Posterior vena cava (tissue), 2 donors: ENCODE measurements around the gene TAS2R14. TPM values are rescaled to one million over a fixed set of nuclear protein-coding genes. Genes with fewer than 3 reads are reported as not detected.

ENCODE experiments used
- DNase-seq: peaks from one replicate; pipeline ENCODE4 v3.0.0-alpha.2; 2020; ENCODE audit warnings: low spot score
- intact Hi-C, 2 donors: fragments of 100-400 bp; cut with DNase I; formaldehyde crosslinking; loops; one replicate each; pipeline versions ENCODE4 v1.14.1 to v1.14.2; 2022 to 2023
- long read RNA-seq, 2 donors: library from polyadenylated mRNA; unstranded; transcript quantifications; one replicate each; pipeline ENCODE4 v2.0.0, GENCODE V29; 2020 to 2021
- total RNA-seq, 2 donors: library from RNA; stranded (reverse); fragmentation: NEBNext Ultra II Directional; extraction: Animal tissue kit (Norgen Biotek cat#: 25700); gene quantifications; one replicate each; pipeline ENCODE4 v1.2.1, GENCODE V29; 2021
- donor health status: DM: yes; HTN: yes; CAD: no.
- donor health status: DM: yes; HTN: yes; CAD: no.

TAS2R14 gene, protein sequence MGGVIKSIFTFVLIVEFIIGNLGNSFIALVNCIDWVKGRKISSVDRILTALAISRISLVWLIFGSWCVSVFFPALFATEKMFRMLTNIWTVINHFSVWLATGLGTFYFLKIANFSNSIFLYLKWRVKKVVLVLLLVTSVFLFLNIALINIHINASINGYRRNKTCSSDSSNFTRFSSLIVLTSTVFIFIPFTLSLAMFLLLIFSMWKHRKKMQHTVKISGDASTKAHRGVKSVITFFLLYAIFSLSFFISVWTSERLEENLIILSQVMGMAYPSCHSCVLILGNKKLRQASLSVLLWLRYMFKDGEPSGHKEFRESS
- 1 to 10 TPM; 3.5 to 5.5 TPM for total RNA-seq
- long read RNA-seq, donor 1, partial matches to known transcripts, result 0 of 11 reads
- long read RNA-seq, donor 1, other reads (novel, unspliced or antisense), result 11 of 11 reads
- long read RNA-seq, donor 2, partial matches to known transcripts, result 0 of 9 reads
- long read RNA-seq, donor 2, other reads (novel, unspliced or antisense), result 9 of 9 reads

DNA sequence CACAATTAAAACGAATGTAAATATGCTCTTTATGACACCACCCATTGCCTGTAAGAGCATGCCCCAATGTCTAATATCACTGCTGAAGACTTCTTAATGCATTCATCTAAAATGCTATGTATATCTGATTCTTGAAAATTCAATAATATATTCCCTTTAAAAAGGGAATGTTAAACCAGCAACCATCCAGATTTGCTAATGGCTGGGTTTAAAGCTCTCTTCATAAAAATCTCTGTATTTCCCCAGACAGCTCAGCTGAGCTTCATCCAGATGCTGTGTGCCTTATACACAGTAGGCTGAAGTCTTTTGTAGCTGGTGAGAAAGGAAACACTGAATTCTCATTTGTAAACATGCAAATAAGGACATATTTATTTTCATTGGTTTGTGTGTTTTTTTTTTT, at the start of gene TAS2R14:
Gene TAS2R14 (minus strand): TSS at position 101 of the 400 bp plus-strand sequence. CDS start 56 bp downstream, at position 45.
- intact Hi-C loops, result no loop called here
- no peak for DNase-seq

DNA sequence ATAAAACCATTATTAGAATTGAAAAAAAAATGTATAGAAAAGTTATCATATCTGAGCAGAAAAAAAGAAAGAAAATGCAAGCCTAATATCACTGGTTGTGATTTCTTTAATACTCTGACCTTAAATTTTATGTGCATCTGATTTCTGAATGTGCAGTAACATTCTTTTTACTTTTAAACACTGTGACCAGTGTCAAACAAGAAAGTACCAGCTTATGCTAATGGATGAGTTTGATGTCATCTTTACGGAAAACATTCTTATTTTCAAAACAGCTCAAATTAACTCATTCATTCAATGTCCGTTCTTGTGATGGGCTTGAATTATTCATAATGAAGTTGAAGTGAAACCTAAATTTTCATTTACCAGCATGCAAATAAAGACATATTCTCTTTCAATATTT, 47.7 kb upstream of the TAS2R14 start, which contains the start of gene TAS2R50:
Gene TAS2R50 (minus strand): TSS at position 101 of the 400 bp plus-strand sequence. CDS start 52 bp downstream, at position 49.
- intact Hi-C loops, result no loop called here

DNA sequence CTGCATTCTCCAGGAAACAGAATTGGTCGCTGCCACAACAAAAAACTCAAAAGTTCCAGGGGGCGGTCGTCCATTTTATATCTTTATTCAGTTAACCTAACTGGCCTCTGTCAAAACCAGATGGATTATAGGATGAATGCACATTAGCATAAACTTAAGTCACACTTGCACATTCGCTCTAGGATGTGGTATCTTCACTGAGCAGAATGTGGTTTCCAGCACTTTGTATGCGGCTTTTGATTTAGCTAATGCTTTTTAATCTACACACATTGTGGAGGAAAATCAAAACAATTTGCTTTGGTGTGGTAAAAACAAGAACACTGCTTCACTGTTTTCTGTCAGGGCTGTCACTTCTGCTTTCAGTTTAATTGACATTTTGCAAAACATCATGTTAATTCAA, 43.2 kb upstream of the TAS2R14 start:
- intact Hi-C loops, result no loop called here
- no peak for DNase-seq

More for the DNA sequence above, 47.7 kb upstream of the TAS2R14 start, which contains the start of gene TAS2R50:
- no peak for DNase-seq

DNA sequence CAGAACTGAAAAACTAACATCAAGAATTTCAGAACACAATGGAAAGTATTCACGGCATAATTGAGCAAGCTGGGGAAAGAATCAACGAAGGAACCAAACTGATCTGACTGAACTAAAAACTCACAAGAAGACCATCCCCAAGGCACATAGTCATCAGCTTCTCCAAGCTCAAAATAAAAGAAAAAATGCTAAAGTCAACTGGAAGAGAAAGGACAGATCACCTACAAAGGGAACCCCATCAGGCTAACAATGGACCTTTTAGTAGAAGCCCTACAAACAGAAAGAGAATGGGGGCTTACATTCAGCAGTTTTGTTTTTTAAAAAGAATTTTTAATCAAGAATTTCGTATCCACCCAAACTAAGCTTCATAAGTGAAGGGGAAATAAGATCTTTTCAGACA, 35.9 kb upstream of the TAS2R14 start:
- DNase-seq, result no peak
- intact Hi-C loops, result no loop called here

DNA sequence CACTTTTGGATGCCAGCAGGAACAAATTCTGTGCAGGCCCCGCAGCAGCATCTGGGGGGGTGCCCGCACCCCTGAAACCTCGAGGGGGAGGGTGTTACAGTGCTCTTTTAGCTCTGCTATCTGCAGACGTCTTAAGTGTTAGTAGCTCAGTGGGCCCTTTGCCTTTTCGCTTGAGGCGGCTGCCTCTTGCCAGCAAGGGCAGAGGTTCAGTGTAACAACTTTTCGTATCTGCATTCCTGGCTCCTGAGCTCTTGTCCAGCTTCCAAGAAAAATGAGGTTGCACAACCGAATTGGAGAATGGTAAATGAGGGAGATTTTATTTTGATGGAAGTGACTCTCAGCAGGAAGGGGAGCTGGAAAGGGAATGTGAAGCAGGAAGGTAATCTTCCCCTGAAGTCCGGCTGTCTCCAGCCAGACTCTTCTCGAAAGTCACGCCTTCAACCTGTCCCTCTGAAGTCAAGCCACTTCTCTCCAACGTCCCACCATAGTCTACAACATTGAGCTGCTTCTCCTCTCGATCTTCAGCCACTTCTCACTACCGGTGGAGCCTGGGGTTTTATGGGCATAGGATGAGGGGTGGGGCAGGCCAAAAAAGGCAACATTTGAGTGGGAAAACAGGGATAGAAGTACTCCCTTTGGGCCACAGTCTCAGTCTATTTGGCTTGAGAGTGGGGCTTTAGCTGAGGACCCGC, 29.8 kb upstream of the TAS2R14 start:
- intact Hi-C loops, result no loop called here
- peak; percentile 76 for DNase-seq

DNA sequence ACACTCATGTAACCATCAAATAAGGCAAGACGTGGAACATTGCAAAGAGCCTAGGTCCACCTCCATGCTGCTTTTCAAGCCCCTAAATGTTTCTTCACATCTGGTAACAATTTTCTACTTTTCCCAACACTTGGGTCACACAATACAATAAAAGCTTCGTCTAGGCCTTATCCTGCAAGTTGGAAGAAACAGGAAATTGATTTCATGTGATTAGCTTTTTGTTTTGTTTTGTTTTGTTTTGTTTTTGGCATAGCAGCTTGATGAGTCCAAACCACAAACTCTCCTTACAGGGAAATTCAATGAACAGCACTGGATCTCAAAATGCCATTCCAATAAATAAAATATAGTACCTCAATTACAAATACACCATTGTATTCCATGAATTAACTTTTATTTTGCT, 28.3 kb upstream of the TAS2R14 start:
- DNase-seq, result no peak
- intact Hi-C loops, result no loop called here

DNA sequence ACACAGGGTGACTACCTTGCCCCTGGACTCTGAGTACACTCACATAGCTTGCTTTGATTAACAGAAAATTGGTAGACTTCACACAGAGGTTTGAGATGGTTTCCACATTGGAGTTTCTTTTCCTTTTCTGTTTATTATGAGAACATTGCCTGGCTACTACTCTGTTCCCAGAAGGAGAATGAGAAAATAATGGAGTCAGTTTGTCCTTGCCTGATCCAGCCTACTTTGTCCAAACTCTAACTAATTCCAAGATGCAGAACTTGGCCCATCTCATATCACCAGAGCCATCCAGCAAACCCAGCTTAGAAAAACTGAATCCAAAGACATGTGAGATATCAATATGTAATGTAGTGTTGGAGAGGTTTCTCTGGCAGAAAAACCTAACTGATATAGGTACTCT, 27.3 kb upstream of the TAS2R14 start:
- intact Hi-C loops, result no loop called here
- no peak for DNase-seq

DNA sequence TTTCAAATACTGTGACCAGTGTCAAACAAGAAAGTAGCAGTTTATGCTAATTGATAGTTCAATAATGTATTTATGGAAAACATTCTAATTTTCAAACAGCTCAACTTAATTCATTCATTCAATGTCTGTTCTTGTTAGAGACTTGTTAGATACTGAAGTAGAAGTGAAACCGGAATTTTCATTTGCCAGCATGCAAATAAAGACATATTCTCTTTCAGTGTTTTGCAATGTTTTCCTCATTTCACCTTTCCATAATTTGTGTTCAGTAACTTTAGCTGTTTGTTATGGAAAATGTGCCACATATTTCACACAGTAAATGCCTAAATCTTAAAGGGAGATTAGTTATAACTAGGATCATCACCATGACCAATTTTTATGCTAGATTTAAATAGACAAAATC, 26.4 kb upstream of the TAS2R14 start:
- intact Hi-C loops, result no loop called here
- no peak for DNase-seq

DNA sequence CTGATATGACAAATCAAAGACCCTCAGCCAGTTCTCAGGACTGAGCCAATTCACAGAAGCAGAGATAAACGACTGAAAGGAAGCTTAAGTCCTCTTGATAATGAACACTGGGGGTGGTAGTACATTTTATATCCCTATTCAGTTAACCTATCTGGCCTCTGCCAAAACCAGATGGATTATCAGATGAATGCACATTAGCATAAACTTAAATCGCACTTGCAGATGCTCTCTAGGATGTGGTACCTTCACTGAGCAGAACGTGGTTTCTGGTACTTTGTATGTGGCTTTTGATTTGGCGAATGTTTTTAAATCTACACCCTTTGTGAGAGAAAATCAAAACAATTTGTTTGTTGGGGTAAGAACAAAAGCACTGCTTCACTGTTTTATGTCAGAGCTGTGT, 21.1 kb upstream of the TAS2R14 start:
- intact Hi-C loops, result no loop called here
- DNase-seq, result no peak

DNA sequence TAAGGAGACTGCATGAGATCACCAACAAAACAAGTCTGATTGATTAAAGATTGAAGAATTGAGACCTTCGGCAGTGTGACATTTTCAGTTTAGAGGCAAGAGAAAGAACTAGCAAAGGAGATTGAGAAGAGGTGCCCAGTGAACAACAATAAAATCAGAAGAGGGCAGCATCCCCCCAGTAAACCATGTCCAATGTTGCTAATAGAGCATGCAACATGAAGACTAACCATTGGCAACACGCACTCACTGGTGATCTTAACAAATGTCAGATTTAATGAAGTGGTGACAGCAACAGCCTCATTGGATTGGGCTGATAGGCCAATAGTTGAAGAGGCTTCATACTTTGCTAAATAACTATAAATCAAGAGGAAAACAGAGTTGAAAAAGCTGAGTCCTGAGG, 20.7 kb upstream of the TAS2R14 start:
- intact Hi-C loops, result no loop called here
- no peak for DNase-seq

DNA sequence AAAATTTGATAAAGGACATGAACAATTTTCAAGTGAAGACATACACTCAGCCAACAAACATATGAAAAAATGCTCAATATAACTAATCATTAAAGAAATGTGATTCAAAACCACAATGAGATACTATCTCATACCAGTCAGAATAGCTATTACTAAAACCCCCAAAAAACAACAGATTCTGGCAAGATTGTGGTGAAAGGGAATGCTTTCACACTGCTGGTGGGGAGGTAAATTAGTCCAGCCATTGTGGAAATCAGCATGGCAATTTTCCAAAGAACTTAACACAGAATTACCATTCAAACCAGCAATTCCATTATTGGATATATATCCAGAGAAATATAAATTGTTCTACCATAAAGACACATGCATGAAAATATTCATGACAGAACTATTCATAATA, 18.7 kb upstream of the TAS2R14 start:
- intact Hi-C loops, result no loop called here
- DNase-seq, result no peak

DNA sequence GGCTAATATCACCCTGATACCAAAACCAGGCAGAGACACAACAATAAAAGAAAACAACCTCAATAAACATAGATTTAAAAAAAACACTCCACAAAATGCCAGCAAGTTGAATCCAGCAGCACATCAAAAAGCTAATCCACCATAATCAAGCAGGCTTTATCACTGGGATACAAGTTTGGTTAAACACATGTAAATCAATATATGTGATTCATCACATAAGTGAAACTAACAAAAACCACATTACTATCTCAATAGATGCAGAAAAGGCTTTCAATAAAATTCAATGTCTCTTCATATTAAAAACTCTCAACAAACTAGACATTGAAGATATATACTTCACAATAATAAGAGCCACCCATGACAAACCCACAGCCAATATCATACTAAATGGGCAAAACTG, 17.0 kb upstream of the TAS2R14 start:
- no peak for DNase-seq

DNA sequence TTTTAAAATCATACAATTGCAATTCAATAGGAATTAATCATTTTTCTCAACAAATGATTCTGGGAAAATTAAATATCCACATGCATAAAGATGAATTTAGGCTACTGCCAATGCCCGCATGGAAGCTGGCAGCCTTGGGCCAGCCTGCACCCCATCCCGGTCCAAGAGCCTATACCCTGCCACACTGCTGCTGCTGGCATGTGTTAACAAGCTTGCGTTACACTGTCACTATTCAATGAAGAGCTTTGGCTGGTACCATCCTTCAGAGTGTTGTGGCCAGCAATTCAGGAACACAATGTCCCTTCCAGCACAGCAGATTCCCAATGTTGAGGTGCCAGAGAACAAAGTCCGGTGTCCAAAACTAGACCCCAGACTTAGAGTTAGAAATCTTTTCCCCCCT, 13.6 kb upstream of the TAS2R14 start:
- intact Hi-C loops, result no loop called here
- DNase-seq, result no peak

More for the DNA sequence above, 17.0 kb upstream of the TAS2R14 start:
- intact Hi-C loops, result no loop called here

DNA sequence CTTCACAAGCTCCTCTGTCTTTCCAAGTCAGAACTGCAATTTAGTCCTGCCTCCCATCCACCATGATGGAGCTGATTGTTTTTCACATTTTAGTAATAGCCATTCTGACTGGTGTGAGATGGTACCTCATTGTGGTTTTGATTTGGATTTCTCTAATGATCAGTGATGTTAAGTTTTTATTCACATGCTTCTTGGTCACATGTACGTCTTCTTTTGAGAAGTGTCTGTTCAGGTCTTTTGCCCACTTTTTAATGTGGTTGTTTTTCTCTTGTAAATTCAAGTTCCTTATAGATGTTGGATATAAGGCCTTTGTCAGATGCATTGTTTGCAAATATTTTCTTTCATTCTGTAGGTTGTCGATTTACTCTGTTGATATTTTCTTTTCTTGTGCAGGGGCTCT, 4.1 kb upstream of the TAS2R14 start:
- DNase-seq, result no peak
- intact Hi-C loops, result no loop called here

DNA sequence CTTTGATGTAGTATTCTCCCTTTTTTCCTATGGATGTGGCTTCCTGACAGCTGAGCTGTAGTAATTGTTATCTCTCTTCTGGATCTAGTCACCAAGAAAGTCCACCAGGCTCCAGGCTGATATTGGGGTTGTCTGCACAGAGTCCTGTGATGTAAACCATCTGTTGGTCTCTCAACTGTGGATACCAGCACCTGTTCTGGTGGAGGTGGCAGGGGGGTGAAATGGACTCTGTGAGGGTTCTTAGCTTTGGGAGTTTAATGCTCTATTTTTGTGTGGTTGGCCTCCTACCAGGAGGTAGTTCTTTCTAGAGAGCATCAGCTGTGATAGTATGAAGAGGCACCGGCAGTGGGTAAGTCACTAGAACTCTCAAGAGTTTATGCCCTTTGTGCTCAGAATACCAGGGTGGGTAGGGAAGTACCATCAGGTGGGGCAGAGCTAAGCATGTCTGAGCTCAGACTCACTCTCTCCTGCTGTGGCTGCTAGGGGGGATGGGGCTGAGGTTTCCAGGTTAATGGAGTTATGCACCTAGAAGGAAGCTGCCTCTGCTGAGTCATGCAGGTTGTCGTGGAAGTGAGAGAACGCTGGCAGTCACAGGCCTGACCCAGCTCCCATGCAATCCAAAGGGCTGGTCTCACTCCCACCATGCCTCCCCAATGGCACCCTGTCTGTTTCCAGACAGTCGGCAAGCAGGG, 3.0 kb upstream of the TAS2R14 start:
- intact Hi-C loops, result no loop called here
- DNase-seq, result no peak

DNA sequence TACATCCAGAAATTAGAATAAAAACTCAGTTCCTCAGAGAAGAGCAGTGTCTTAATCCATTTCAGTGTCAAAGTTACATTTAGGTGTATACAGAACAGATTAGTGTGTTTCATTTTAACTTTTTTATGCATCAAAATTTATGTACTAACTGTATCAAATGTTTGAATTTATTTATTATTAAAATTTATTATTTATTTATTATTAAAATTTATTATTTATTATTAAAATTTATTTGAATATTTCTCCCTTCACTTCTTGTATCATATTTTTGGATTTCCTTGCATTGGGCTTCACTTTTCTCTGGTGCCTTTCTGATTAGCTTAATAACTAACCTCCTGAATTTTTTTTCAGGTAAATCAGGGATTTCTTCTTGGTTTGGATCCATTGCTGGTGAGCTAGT, 2.3 kb upstream of the TAS2R14 start:
- DNase-seq, result no peak
- intact Hi-C loops, result no loop called here

DNA sequence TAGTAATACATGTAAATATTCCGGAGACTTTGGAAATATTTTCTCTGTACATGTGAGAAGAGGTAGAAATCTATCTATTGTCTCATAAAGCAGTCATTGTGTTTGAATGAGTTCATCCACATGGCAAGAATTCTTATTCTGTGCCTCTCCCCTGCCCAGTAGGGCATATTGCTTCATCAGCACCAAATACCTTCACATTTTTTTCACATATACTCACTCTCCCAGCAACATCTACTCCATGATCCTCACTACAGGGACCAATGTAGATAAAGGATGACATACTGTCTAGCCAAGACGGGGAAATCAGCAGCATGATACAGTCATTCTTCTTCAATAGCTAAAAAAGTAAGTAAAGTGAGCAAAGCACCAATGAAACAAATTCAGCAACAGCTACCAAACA, 1.3 kb upstream of the TAS2R14 start:
- intact Hi-C loops, result no loop called here
- DNase-seq, result no peak

DNA sequence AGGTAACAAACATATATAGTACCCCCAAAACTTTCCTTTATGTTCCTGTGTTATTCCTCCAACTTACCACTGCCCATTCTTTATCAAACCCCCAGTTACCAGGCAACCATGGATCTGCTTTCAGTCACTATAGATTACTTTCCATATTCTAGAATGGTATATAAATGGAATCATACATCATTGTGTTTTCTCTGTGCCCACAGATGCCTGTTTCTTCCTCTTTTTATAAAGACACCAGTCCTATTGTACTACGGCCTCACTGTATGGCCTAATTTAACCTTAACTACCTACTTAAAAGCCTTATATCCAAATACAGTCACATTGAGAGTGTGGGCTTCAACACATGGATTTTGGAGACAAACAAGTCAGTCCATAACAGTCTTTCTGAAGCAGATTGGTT, 2.6 kb downstream of the TAS2R14 start:
- intact Hi-C loops, result no loop called here
- no peak for DNase-seq

DNA sequence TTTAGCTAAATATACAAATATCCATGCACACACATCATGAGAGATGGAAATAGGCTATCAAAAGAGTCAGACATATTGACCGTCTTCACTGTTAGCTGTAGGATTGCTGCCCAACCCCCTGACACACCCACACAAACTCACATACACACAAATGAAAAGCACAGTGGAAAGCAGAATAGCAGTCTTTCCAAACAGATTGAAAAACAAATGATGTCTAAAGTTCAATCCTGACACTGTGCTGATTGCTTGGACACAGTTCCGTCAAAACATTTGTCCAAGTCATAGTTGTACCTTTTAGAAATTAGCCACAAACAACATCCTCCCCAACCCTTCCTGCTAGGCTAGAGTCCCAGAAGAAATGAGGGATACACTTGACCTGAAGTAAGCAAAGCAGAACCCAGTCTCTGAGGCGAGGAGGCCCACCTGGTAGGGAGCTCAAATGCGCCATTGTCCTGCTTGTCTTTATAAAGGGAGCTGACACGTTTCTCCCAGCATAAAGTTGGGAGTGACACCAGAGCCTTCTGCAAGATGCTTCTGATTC, 10.2 kb downstream of the TAS2R14 start, which contains the start of gene PRH2:
Gene PRH2 (plus strand): TSS at position 491 of the 541 bp plus-strand sequence. CDS start 38 bp downstream, at position 529.
- intact Hi-C loops, result no loop called here

DNA sequence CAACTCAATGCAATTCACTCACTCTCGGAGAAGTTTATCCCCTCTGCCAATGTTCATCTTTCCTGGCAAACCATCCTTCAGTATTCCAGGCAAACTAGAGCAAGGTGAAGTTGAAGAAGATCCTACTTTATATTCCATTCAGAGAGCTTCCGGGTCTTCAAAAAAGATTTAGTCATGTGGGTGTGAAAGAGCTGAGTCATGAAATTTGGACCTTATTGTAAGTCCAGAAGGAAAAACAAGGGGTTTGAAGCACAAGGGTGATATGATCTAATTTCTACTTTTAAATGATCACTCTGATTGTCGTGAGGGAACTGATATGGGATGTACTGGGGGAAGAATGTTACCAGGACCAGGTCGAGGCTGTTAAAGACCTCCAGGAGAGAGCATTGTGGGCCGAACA, 12.8 kb downstream of the TAS2R14 start:
- intact Hi-C loops, result no loop called here
- DNase-seq, result no peak

More for the DNA sequence above, 10.2 kb downstream of the TAS2R14 start, which contains the start of gene PRH2:
- no peak for DNase-seq
